DND-41 (cell line): ENCODE data around the gene APCDD1L.

Experiments
- ATAC-seq: fragments of 200-7000 bp; cut with Tn5 transposase; 3 replicates; pipeline ENCODE4 v1.9.1; 2021; ENCODE audit warnings: low read depth; ENCODE audit not compliant: insufficient read depth
- DNase-seq: peaks from one replicate; pipeline ENCODE4 v3.0.0-alpha.2; 2020
- H2AFZ ChIP-seq: 2 replicates; pipeline ENCODE4 v1.6.0; 2012; ENCODE audit warnings: low read depth, low read length
- H3K27ac ChIP-seq: 2 replicates; pipeline ENCODE4 v1.5.1; 2012; ENCODE audit warnings: low read length, inconsistent platforms
- H3K27me3 ChIP-seq: fragments of 200-600 bp; sonication (generic); 2 replicates; pipeline ENCODE4 v1.6.0; 2012; ENCODE audit warnings: low read length, mild to moderate bottlenecking, inconsistent platforms; ENCODE audit not compliant: insufficient read depth, poor library complexity
- H3K36me3 ChIP-seq: 2 replicates; pipeline ENCODE4 v1.5.1; 2012; ENCODE audit warnings: low read length, inconsistent platforms; ENCODE audit not compliant: insufficient read depth
- H3K4me1 ChIP-seq: 2 replicates; pipeline ENCODE4 v1.5.1; 2012; ENCODE audit warnings: mild to moderate bottlenecking, low read length; ENCODE audit not compliant: insufficient read depth
- H3K4me2 ChIP-seq: 2 replicates; pipeline ENCODE4 v1.6.0; 2012; ENCODE audit warnings: mild to moderate bottlenecking, moderate library complexity, low read length, inconsistent platforms; ENCODE audit not compliant: insufficient read depth
- H3K4me3 ChIP-seq, 2 experiments: fragments of 200-600 bp in 1 of 2; shearing (Covaris generic) in 1 of 2; 2 replicates each; pipeline ENCODE4 v1.5.1; 2012 to 2016; ENCODE audit warnings: inconsistent platforms in 2 of 2, low read length in 2 of 2, mild to moderate bottlenecking in 2 of 2, low read depth in 1 of 2, moderate library complexity in 1 of 2
- H3K79me2 ChIP-seq: 2 replicates; pipeline ENCODE4 v1.6.0; 2012; ENCODE audit warnings: low read length, inconsistent platforms; ENCODE audit not compliant: insufficient read depth
- H3K9ac ChIP-seq: 2 replicates; pipeline ENCODE4 v1.6.0; 2012; ENCODE audit warnings: low read depth, mild to moderate bottlenecking, inconsistent platforms, low read length, moderate library complexity
- H3K9me3 ChIP-seq: 2 replicates; pipeline ENCODE4 v1.5.1; 2012; ENCODE audit warnings: low read length, moderate library complexity, mild to moderate bottlenecking, inconsistent platforms; ENCODE audit not compliant: insufficient read depth, severe bottlenecking
- H4K20me1 ChIP-seq: 2 replicates; pipeline ENCODE4 v1.6.0; 2012; ENCODE audit warnings: low read length; ENCODE audit not compliant: insufficient read depth
- EZH2 ChIP-seq: IDR thresholded peaks from 3 replicates; pipeline ENCODE4 v1.6.1; 2012; ENCODE audit warnings: borderline replicate concordance, low read depth, mild to moderate bottlenecking, moderate library complexity, low read length, inconsistent platforms; ENCODE audit not compliant: severe bottlenecking
- TF ChIP-seq, protein P1 (sequence below): IDR thresholded peaks from 2 replicates; pipeline ENCODE4 v1.5.1; 2012; ENCODE audit warnings: borderline replicate concordance, low read length, moderate library complexity, mild to moderate bottlenecking; ENCODE audit not compliant: poor library complexity, severe bottlenecking; ENCODE audit errors: extremely low read depth

The APCDD1L gene

DNA sequence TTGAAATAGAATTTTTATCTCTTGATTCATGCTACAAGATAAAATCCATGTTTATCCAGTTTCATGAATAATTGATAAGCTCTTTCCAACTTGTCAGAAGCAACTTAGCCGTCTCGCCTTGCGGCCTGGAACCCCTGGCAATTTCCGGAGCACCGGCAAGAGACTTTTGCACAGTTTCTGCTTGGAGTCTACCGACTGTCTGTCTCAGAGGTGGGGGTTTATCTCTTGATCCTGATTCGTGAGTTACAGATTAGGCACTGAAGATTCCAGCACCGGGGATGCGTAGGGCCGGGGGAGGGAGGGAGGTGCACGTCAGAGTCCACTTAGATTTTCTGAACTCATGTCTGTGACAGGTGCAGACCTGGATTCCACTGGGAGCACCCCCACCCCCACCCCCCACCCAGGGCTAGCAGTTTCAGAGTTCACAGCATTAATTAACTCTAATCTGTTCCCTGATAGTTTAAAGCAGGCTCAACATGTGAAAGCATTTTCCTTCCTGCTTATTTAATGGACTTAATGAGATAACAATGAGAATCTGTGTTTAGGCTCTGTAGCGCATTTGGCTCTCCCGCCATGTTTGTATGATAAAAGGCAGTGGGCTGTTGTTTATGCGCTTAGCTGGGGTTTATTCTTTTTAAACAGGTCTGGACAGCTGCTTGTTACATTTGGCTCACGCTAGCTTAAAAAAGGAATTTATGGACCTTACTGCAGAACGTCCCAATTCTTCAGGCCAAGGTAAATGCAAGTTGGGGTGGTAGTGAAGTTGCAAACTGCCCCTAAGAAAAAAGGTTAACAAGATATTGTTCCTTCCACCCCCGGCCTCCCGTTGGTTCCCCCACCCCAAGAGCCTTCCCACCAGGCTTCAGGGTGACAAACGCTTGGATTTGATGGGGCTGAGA lies 8.1 kb upstream of the APCDD1L start:
- H3K4me2 ChIP-seq: no peak overlapping the region
- no peaks in the 10 kb centered on the region for H3K36me3 ChIP-seq
- H4K20me1 ChIP-seq: no peaks in the 10 kb centered on the region
- ATAC-seq: no peak
- H2AFZ ChIP-seq: no peak overlapping the region
- DNase-seq: no peak
- H3K27me3 ChIP-seq: no peaks in the 10 kb centered on the region
- H3K9me3 ChIP-seq: peaks cover 15% of the 10 kb centered on the region
- no peak overlapping the region for H3K9ac ChIP-seq
- H3K27ac ChIP-seq: no peak overlapping the region
- no peaks in the 10 kb centered on the region for H3K4me1 ChIP-seq
- H3K4me3 ChIP-seq: no peak overlapping the region
- TF ChIP-seq, protein P1, sequence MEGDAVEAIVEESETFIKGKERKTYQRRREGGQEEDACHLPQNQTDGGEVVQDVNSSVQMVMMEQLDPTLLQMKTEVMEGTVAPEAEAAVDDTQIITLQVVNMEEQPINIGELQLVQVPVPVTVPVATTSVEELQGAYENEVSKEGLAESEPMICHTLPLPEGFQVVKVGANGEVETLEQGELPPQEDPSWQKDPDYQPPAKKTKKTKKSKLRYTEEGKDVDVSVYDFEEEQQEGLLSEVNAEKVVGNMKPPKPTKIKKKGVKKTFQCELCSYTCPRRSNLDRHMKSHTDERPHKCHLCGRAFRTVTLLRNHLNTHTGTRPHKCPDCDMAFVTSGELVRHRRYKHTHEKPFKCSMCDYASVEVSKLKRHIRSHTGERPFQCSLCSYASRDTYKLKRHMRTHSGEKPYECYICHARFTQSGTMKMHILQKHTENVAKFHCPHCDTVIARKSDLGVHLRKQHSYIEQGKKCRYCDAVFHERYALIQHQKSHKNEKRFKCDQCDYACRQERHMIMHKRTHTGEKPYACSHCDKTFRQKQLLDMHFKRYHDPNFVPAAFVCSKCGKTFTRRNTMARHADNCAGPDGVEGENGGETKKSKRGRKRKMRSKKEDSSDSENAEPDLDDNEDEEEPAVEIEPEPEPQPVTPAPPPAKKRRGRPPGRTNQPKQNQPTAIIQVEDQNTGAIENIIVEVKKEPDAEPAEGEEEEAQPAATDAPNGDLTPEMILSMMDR: no peak
- no peak for TF ChIP-seq EZH2
- no peaks in the 10 kb centered on the region for H3K79me2 ChIP-seq

- H3K9ac ChIP-seq: no peak overlapping the region
- H3K4me1 ChIP-seq: no peaks in the 10 kb centered on the region
- DNase-seq: no peak
- no peaks in the 10 kb centered on the region for H3K36me3 ChIP-seq
- H3K27ac ChIP-seq: no peak overlapping the region
- H3K9me3 ChIP-seq: peaks cover 15% of the 10 kb centered on the region
- H2AFZ ChIP-seq: no peak overlapping the region
- no peak for ATAC-seq
- no peak overlapping the region for H3K4me2 ChIP-seq
- no peak overlapping the region for H3K4me3 ChIP-seq
- H3K79me2 ChIP-seq: no peaks in the 10 kb centered on the region
- H4K20me1 ChIP-seq: no peaks in the 10 kb centered on the region
- H3K27me3 ChIP-seq: no peaks in the 10 kb centered on the region
- TF ChIP-seq, protein P1: no peak
- TF ChIP-seq EZH2: no peak
Measured at GRCh38 chr20:58522666-58523065, 7.5 kb upstream of the APCDD1L start.

- no peaks in the 10 kb centered on the region for H3K4me1 ChIP-seq
- ATAC-seq: no peak
- no peak overlapping the region for H3K27ac ChIP-seq
- no peak overlapping the region for H3K4me2 ChIP-seq
- no peaks in the 10 kb centered on the region for H4K20me1 ChIP-seq
- no peak overlapping the region for H2AFZ ChIP-seq
- no peak overlapping the region for H3K4me3 ChIP-seq
- peaks cover 11% of the 10 kb centered on the region for H3K9me3 ChIP-seq
- no peaks in the 10 kb centered on the region for H3K27me3 ChIP-seq
- H3K9ac ChIP-seq: no peak overlapping the region
- no peaks in the 10 kb centered on the region for H3K79me2 ChIP-seq
- no peaks in the 10 kb centered on the region for H3K36me3 ChIP-seq
- TF ChIP-seq, protein P1: no peak
- no peak for TF ChIP-seq EZH2
- DNase-seq: no peak
Measured at GRCh38 chr20:58521763-58522162, 6.6 kb upstream of the APCDD1L start.
